ENCODE results near the gene TNFRSF4. TPM values are rescaled to one million over a fixed set of nuclear protein-coding genes. Genes with fewer than 3 reads are reported as not detected.

TNFRSF4 gene
- total and polyA plus RNA-seq, 2 of the 13 experiments (the other 11 are each of a cell fraction or from before 2014, with no cell fraction given), result not detected

- no peak overlapping the region for H2AFZ ChIP-seq (ENCODE audit: low read length)
- peak overlapping the region; percentile 39 to 72 (median 56) for H3K4me3 ChIP-seq (replicated peaks in 1 of 3; ENCODE audit: insufficient read depth in 1 of 3, low read depth in 2 of 3, low read length in 3 of 3)
- H4K20me1 ChIP-seq (ENCODE audit: insufficient read depth, low read length), result no peaks in the 10 kb centered on the region
- H3K9ac ChIP-seq (ENCODE audit: insufficient read depth, low read depth, low read length), result peak overlapping the region; percentile 60
- no peaks in the 10 kb centered on the region for H3K79me2 ChIP-seq (ENCODE audit: insufficient read depth, low read length)
- DNase-seq (ENCODE audit: low spot score) (peak; percentile 46), ATAC-seq (peak; percentile 22), FAIRE-seq (no peak)
- peak overlapping the region; percentile 80 for H3K4me2 ChIP-seq (ENCODE audit: low read depth, low read length)
- H3K4me1 ChIP-seq (ENCODE audit: insufficient read depth, low read length), result peaks cover 59% of the 10 kb centered on the region
- 0% methylated on average over 1 of the region's 23 CpGs for WGBS (ENCODE audit: low lambda C conversion rate)
- BruUV-seq (replicated peaks), result no TSS peak
- intact Hi-C loops (cut with micrococcal nuclease; ENCODE audit: unreplicated experiment), result no loop called here
- H3K27me3 ChIP-seq (ENCODE audit: control insufficient read depth in 1 of 2, insufficient read depth in 2 of 2, low read length in 2 of 2), result no peaks in the 10 kb centered on the region; a peak in 1 of 5 replicates
- H3K27ac ChIP-seq (ENCODE audit: extremely low read length, insufficient read depth, low read length), result no peak overlapping the region
- in situ Hi-C loops (cut with HindIII; ENCODE audit: extremely low pct_ligation_motif_present, low pct_unique_long_range_greater_than_20kb), result no loop called here
- POLR2A ChIA-PET, result no interaction called here
- no peaks in the 10 kb centered on the region for H3K36me3 ChIP-seq (replicated peaks in 1 of 2; ENCODE audit: control insufficient read depth in 1 of 2, insufficient read depth in 2 of 2, low read length in 2 of 2)
- CTCF ChIA-PET (ENCODE audit: low intra/inter-chr PET ratio, low total read pairs), result no interaction called here
- no peaks in the 10 kb centered on the region for H3K9me3 ChIP-seq (ENCODE audit: low read length)
- 0 out of 2 replicates have a peak, but pooled peaks have one; percentile 49 for TF ChIP-seq ZNF430 (CRISPR knock-in tag; IDR thresholded peaks at IDR 0.05)
- TF ChIP-seq ARID4A (CRISPR knock-in tag; IDR thresholded peaks at IDR 0.05; ENCODE audit: borderline replicate concordance), result no peak
- no peak for TF ChIP-seq RFXANK (CRISPR knock-in tag; IDR thresholded peaks at IDR 0.05)
- no peak for TF ChIP-seq PBX2 (CRISPR knock-in tag; IDR thresholded peaks at IDR 0.05)
- TF ChIP-seq NFIB (CRISPR knock-in tag; IDR thresholded peaks at IDR 0.05; ENCODE audit: borderline replicate concordance), result peak; percentile 79; the same call in 1 of the 2 replicates
- TF ChIP-seq RARA (CRISPR knock-in tag; IDR thresholded peaks at IDR 0.05), result 0 out of 2 replicates have a peak, but pooled peaks have one; percentile 6
- no peak for TF ChIP-seq NFATC3 (CRISPR knock-in tag; IDR thresholded peaks at IDR 0.05)
- peak; percentile 68 for TF ChIP-seq XRCC5 (optimal IDR thresholded peaks at IDR 0.05; ENCODE audit: low read length)
- no peak for TF ChIP-seq ZNF101 (CRISPR knock-in tag; IDR thresholded peaks at IDR 0.05; ENCODE audit: borderline replicate concordance, low read depth)
- 0 out of 2 replicates have a peak, but pooled peaks have one; percentile 39 for TF ChIP-seq ZNF605 (CRISPR knock-in tag; IDR thresholded peaks at IDR 0.05)
- TF ChIP-seq ZFX (CRISPR knock-in tag; IDR thresholded peaks at IDR 0.05; ENCODE audit: low read depth), result peak; percentile 83
- TF ChIP-seq ZNF431 (CRISPR knock-in tag; IDR thresholded peaks at IDR 0.05; ENCODE audit: borderline replicate concordance, low read depth), result no peak
- TF ChIP-seq ELF4 (CRISPR knock-in tag; IDR thresholded peaks at IDR 0.05; ENCODE audit: borderline replicate concordance), result no peak
- TF ChIP-seq ATRX (CRISPR knock-in tag; IDR thresholded peaks at IDR 0.05; ENCODE audit: borderline replicate concordance), result no peak
- 0 out of 2 replicates have a peak, but pooled peaks have one; percentile 29 for TF ChIP-seq ZNF451 (CRISPR knock-in tag; IDR thresholded peaks at IDR 0.05)
- TF ChIP-seq PPARG (CRISPR knock-in tag; conservative IDR thresholded peaks at IDR 0.05), result 0 out of 2 replicates have a peak, but pooled peaks have one; percentile 17
- peak; percentile 70 for TF ChIP-seq ZFY (CRISPR knock-in tag; IDR thresholded peaks at IDR 0.05)
- peak; percentile 48 for TF ChIP-seq POLR2AphosphoS5 (IDR thresholded peaks at IDR 0.05; ENCODE audit: low read depth, low read length)
- peak; percentile 91 for TF ChIP-seq DRAP1 (CRISPR knock-in tag; IDR thresholded peaks at IDR 0.05)
- TF ChIP-seq LCORL (IDR thresholded peaks at IDR 0.05), result no peak
- 0 out of 2 replicates have a peak, but pooled peaks have one; percentile 28 for TF ChIP-seq LCORL (CRISPR knock-in tag; IDR thresholded peaks at IDR 0.05)
Observed at GRCh38 chr1:1240822-1241587, 27.1 kb upstream of the TNFRSF4 start.
